ENCODE data around the gene PDE6A. TPM values are rescaled to one million over a fixed set of nuclear protein-coding genes. Genes with fewer than 3 reads are reported as not detected.

Gene PDE6A
- total and polyA plus RNA-seq, 2 of the 13 experiments (the other 11 are each of a cell fraction or from before 2014, with no cell fraction given) = 0.01 TPM; not detected in 1

DNA sequence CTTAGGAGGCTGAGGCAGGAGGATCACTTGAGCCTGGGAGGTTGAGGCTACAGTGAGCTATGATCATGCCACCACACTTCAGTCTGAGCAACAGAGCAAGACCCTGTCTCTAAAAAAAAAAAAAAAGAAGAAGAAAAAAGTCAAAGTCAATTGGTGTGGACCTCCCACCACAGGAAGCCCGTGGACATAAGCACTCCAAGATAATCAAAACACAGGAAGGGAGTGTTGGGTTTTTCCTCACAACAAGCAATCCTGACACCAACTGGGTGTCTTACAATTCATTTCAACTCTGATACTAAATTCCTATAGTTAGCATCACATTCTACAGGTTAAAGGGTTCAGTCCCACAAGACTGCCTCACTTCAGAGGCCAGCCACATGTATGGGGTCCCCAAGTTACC lies 70.7 kb downstream of the PDE6A start:
- no peak overlapping the region for H3K4me2 ChIP-seq (ENCODE audit: low read depth, low read length)
- H3K27me3 ChIP-seq (ENCODE audit: control insufficient read depth in 1 of 2, insufficient read depth in 2 of 2, low read length in 2 of 2) = no peaks in the 10 kb centered on the region
- in situ Hi-C loops (cut with HindIII; ENCODE audit: extremely low pct_ligation_motif_present, low pct_unique_long_range_greater_than_20kb) = no loop called here
- peaks cover 11% of the 10 kb centered on the region for H3K4me1 ChIP-seq (ENCODE audit: insufficient read depth, low read length)
- CTCF ChIA-PET (ENCODE audit: low intra/inter-chr PET ratio, low total read pairs) = no interaction called here
- intact Hi-C loops (cut with micrococcal nuclease; ENCODE audit: unreplicated experiment) = no loop called here
- no peak overlapping the region for H3K4me3 ChIP-seq (replicated peaks in 1 of 3; ENCODE audit: insufficient read depth in 1 of 3, low read depth in 2 of 3, low read length in 3 of 3)
- FAIRE-seq = no peak
- no peak overlapping the region for H3K9ac ChIP-seq (ENCODE audit: insufficient read depth, low read depth, low read length)
- H3K79me2 ChIP-seq (ENCODE audit: insufficient read depth, low read length) = no peaks in the 10 kb centered on the region
- WGBS (ENCODE audit: low lambda C conversion rate) = 0% methylated on average over 1 of the region's 1 CpG
- no peak for ATAC-seq
- no peaks in the 10 kb centered on the region for H4K20me1 ChIP-seq (ENCODE audit: insufficient read depth, low read length)
- BruUV-seq (replicated peaks) = no TSS peak
- H3K9me3 ChIP-seq (ENCODE audit: low read length) = no peaks in the 10 kb centered on the region
- H3K27ac ChIP-seq (ENCODE audit: extremely low read length, insufficient read depth, low read length) = no peak overlapping the region
- no peak overlapping the region for H2AFZ ChIP-seq (ENCODE audit: low read length)
- POLR2A ChIA-PET = no interaction called here
- no peaks in the 10 kb centered on the region for H3K36me3 ChIP-seq (replicated peaks in 1 of 2; ENCODE audit: control insufficient read depth in 1 of 2, insufficient read depth in 2 of 2, low read length in 2 of 2)
- no peak for DNase-seq (ENCODE audit: low spot score)
- no peak for TF ChIP-seq ATAD3A (CRISPR knock-in tag; IDR thresholded peaks at IDR 0.05)
- TF ChIP-seq, protein P1, sequence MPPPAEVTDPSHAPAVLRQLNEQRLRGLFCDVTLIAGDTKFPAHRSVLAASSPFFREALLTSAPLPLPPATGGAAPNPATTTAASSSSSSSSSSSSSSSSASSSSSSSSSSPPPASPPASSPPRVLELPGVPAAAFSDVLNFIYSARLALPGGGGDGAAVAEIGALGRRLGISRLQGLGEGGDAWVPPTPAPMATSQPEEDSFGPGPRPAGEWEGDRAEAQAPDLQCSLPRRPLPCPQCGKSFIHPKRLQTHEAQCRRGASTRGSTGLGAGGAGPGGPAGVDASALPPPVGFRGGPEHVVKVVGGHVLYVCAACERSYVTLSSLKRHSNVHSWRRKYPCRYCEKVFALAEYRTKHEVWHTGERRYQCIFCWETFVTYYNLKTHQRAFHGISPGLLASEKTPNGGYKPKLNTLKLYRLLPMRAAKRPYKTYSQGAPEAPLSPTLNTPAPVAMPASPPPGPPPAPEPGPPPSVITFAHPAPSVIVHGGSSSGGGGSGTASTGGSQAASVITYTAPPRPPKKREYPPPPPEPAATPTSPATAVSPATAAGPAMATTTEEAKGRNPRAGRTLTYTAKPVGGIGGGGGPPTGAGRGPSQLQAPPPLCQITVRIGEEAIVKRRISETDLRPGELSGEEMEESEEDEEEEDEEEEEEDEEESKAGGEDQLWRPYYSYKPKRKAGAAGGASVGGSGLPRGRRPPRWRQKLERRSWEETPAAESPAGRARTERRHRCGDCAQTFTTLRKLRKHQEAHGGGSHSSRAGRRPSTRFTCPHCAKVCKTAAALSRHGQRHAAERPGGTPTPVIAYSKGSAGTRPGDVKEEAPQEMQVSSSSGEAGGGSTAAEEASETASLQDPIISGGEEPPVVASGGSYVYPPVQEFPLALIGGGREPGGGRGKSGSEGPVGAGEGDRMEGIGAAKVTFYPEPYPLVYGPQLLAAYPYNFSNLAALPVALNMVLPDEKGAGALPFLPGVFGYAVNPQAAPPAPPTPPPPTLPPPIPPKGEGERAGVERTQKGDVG (CRISPR knock-in tag; IDR thresholded peaks at IDR 0.05; ENCODE audit: borderline replicate concordance) = no peak
- no peak for TF ChIP-seq PHF20 (CRISPR knock-in tag; IDR thresholded peaks at IDR 0.05)
- TF ChIP-seq SAFB2 (CRISPR knock-in tag; IDR thresholded peaks at IDR 0.05; ENCODE audit: borderline replicate concordance, low read depth) = no peak
- TF ChIP-seq ZNF101 (CRISPR knock-in tag; IDR thresholded peaks at IDR 0.05; ENCODE audit: borderline replicate concordance, low read depth) = no peak
- no peak for TF ChIP-seq STAT6 (CRISPR knock-in tag; IDR thresholded peaks at IDR 0.05; ENCODE audit: borderline replicate concordance)
- TF ChIP-seq CSRNP2 (CRISPR knock-in tag; conservative IDR thresholded peaks at IDR 0.05; ENCODE audit: low read depth) = no peak
- TF ChIP-seq, protein P2, sequence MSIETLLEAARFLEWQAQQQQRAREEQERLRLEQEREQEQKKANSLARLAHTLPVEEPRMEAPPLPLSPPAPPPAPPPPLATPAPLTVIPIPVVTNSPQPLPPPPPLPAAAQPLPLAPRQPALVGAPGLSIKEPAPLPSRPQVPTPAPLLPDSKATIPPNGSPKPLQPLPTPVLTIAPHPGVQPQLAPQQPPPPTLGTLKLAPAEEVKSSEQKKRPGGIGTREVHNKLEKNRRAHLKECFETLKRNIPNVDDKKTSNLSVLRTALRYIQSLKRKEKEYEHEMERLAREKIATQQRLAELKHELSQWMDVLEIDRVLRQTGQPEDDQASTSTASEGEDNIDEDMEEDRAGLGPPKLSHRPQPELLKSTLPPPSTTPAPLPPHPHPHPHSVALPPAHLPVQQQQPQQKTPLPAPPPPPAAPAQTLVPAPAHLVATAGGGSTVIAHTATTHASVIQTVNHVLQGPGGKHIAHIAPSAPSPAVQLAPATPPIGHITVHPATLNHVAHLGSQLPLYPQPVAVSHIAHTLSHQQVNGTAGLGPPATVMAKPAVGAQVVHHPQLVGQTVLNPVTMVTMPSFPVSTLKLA (IDR thresholded peaks at IDR 0.05) = no peak
- no peak for TF ChIP-seq PCBP2 (optimal IDR thresholded peaks at IDR 0.05; ENCODE audit: low read depth, low read length, poor library complexity, severe bottlenecking)
- no peak for TF ChIP-seq NR2C2 (CRISPR knock-in tag; IDR thresholded peaks at IDR 0.05; ENCODE audit: borderline replicate concordance)
- no peak for TF ChIP-seq ZNF136 (CRISPR knock-in tag; IDR thresholded peaks at IDR 0.05; ENCODE audit: low read depth)
- TF ChIP-seq ZNF484 (CRISPR knock-in tag; IDR thresholded peaks at IDR 0.05; ENCODE audit: borderline replicate concordance, low read depth) = no peak
- TF ChIP-seq ZFP82 (CRISPR knock-in tag; IDR thresholded peaks at IDR 0.05; ENCODE audit: borderline replicate concordance) = no peak
- TF ChIP-seq ZNF784 (CRISPR knock-in tag; IDR thresholded peaks at IDR 0.05; ENCODE audit: borderline replicate concordance) = no peak
